GM19468 (cell line): ENCODE data around the gene SLC17A4.
"Not testable (repeated sequence)": the region's sequence is repeated elsewhere in the genome, so short reads cannot be mapped to it uniquely, and the experiment has no call there.

Experiments used
- ATAC-seq: cut with Tn5 transposase; IDR thresholded peaks from one replicate; pipeline ENCODE4 v1.9.1; 2021; ENCODE audit warnings: mild to moderate bottlenecking, moderate library complexity, moderate number of reproducible peaks; ENCODE audit not compliant: unreplicated experiment; ENCODE audit errors: extremely low read depth

SLC17A4 gene

GRCh38 chr6:25748601-25749517, 5.7 kb upstream of the SLC17A4 start:
- ATAC-seq: not testable (repeated sequence)

GRCh38 chr6:25749837-25750236, 4.7 kb upstream of the SLC17A4 start:
- no peak for ATAC-seq

GRCh38 chr6:25750906-25751305, 3.6 kb upstream of the SLC17A4 start:
- no peak for ATAC-seq

- no peak for ATAC-seq
Measured at GRCh38 chr6:25753079-25753478, 1.5 kb upstream of the SLC17A4 start.

GRCh38 chr6:25755483-25755882, 941 bp downstream of the SLC17A4 start:
- ATAC-seq: no peak

GRCh38 chr6:25756382-25757363, 2.1 kb downstream of the SLC17A4 start:
- ATAC-seq: no peak

GRCh38 chr6:25757936-25758642, 3.5 kb downstream of the SLC17A4 start:
- no peak for ATAC-seq

GRCh38 chr6:25764611-25765010, 10.1 kb downstream of the SLC17A4 start:
- no peak for ATAC-seq

- ATAC-seq: no peak
Measured at GRCh38 chr6:25768566-25768965, 14.0 kb downstream of the SLC17A4 start.

GRCh38 chr6:25769983-25770382, 15.4 kb downstream of the SLC17A4 start:
- no peak for ATAC-seq

- no peak for ATAC-seq
Measured at GRCh38 chr6:25774120-25774715, 19.7 kb downstream of the SLC17A4 start.

GRCh38 chr6:25777031-25777430, 22.5 kb downstream of the SLC17A4 start:
- no peak for ATAC-seq

- ATAC-seq: no peak
Measured at GRCh38 chr6:25777856-25778649, 23.5 kb downstream of the SLC17A4 start.

GRCh38 chr6:25781134-25781533, 26.6 kb downstream of the SLC17A4 start:
- ATAC-seq: no peak

- ATAC-seq: no peak
Measured at GRCh38 chr6:25787428-25787827, 32.9 kb downstream of the SLC17A4 start.

- ATAC-seq: no peak
Measured at GRCh38 chr6:25788305-25788922, 33.9 kb downstream of the SLC17A4 start.

- ATAC-seq: no peak
Measured at GRCh38 chr6:25789475-25789874, 34.9 kb downstream of the SLC17A4 start.

- ATAC-seq: no peak
Measured at GRCh38 chr6:25792016-25792415, 37.5 kb downstream of the SLC17A4 start.

- ATAC-seq: no peak
Measured at GRCh38 chr6:25793970-25794369, 39.4 kb downstream of the SLC17A4 start.
